HepG2 (cell line): Measurements from ENCODE around the gene PEX10. TPM values are rescaled to one million over a fixed set of nuclear protein-coding genes. Genes with fewer than 3 reads are reported as not detected.

Experiments used
- CENPT ChIP-seq: sonication (generic); formaldehyde crosslinking; IDR thresholded peaks from 2 replicates; pipeline ENCODE4 v1.8.0; 2022; ENCODE audit warnings: low read depth, mild to moderate bottlenecking, moderate library complexity, missing genetic modification reagents
- ELF1 ChIP-seq: sonication (generic); formaldehyde crosslinking; IDR thresholded peaks from 2 replicates; pipeline ENCODE4 v1.4.0; 2020; ENCODE audit warnings: missing genetic modification reagents
- HDAC1 ChIP-seq: sonication (generic); formaldehyde crosslinking; IDR thresholded peaks from 2 replicates; pipeline ENCODE4 v1.5.1; 2020; ENCODE audit warnings: mild to moderate bottlenecking, missing genetic modification reagents
- NFYC ChIP-seq: IDR thresholded peaks from 2 replicates; pipeline ENCODE4 v1.6.1; 2016; ENCODE audit warnings: missing genetic modification reagents, missing compliant biosample characterization
- PAWR ChIP-seq: sonication (generic); formaldehyde crosslinking; IDR thresholded peaks from 2 replicates; pipeline ENCODE4 v1.4.0; 2020; ENCODE audit warnings: missing genetic modification reagents, mild to moderate bottlenecking, borderline replicate concordance
- PHF21A ChIP-seq: sonication (generic); formaldehyde crosslinking; IDR thresholded peaks from 2 replicates; pipeline ENCODE4 v1.5.0; 2020; ENCODE audit warnings: mild to moderate bottlenecking, missing genetic modification reagents
- SATB2 ChIP-seq: sonication (generic); formaldehyde crosslinking; IDR thresholded peaks from 2 replicates; pipeline ENCODE4 v1.5.0; 2020; ENCODE audit warnings: missing genetic modification reagents
- SP4 ChIP-seq: sonication (generic); formaldehyde crosslinking; IDR thresholded peaks from 2 replicates; pipeline ENCODE4 v1.8.1; 2023; ENCODE audit warnings: mild to moderate bottlenecking, missing genetic modification reagents
- STAT5B ChIP-seq: sonication (generic); formaldehyde crosslinking; IDR thresholded peaks from 2 replicates; pipeline ENCODE4 v1.4.0; 2020; ENCODE audit warnings: missing genetic modification reagents
- ZNF33B ChIP-seq: sonication (generic); formaldehyde crosslinking; IDR thresholded peaks from 2 replicates; pipeline ENCODE4 v1.5.1; 2020; ENCODE audit warnings: mild to moderate bottlenecking, missing genetic modification reagents
- ZNF674 ChIP-seq: sonication (generic); formaldehyde crosslinking; IDR thresholded peaks from 2 replicates; pipeline ENCODE4 v1.5.0; 2020; ENCODE audit warnings: low read depth, mild to moderate bottlenecking, missing genetic modification reagents
- ZNF710 ChIP-seq: sonication (generic); formaldehyde crosslinking; IDR thresholded peaks from 2 replicates; pipeline ENCODE4 v1.5.0; 2020; ENCODE audit warnings: mild to moderate bottlenecking, missing genetic modification reagents, borderline replicate concordance
- ZNF879 ChIP-seq: sonication (generic); formaldehyde crosslinking; IDR thresholded peaks from 2 replicates; pipeline ENCODE4 v1.8.1; 2023; ENCODE audit warnings: missing genetic modification reagents
- polyA plus RNA-seq, 8 experiments: library from polyadenylated mRNA; depleted of rRNA in 3 of 8; stranded (reverse) in 7 of 8; unstranded in 1 of 8; fragments of >200 nt; fragmentation: Illumina TruSeq in 4 of 8; extraction: Trizol in 4 of 8; gene quantifications; 2 replicates each; pipeline versions ENCODE4 v1.2.1 to v1.2.3, GENCODE V29; 2011 to 2016; ENCODE audit warnings: low read depth in 4 of 8, missing spikeins in 1 of 8, mixed read lengths in 1 of 8; ENCODE audit not compliant: insufficient read depth in 1 of 8
- total RNA-seq, 5 experiments: library from RNA; depleted of rRNA; stranded (reverse); fragments of >200 nt; fragmentation: Illumina TruSeq; extraction: Trizol; gene quantifications; 2 replicates each; pipeline ENCODE4 v1.2.3, GENCODE V29; 2016; ENCODE audit warnings: low read depth in 1 of 5
- TF ChIP-seq, protein P1 (sequence below): sonication (generic); formaldehyde crosslinking; IDR thresholded peaks from 2 replicates; pipeline ENCODE4 v1.5.1; 2020; ENCODE audit warnings: mild to moderate bottlenecking, missing genetic modification reagents
- TF ChIP-seq, protein P2 (sequence below): IDR thresholded peaks from 2 replicates; pipeline ENCODE4 v1.6.1; 2016; ENCODE audit warnings: missing biosample characterization, missing genetic modification reagents, low read depth
- TF ChIP-seq, protein P3 (sequence below): sonication (generic); formaldehyde crosslinking; IDR thresholded peaks from 2 replicates; pipeline ENCODE4 v1.5.0; 2020; ENCODE audit warnings: mild to moderate bottlenecking, missing genetic modification reagents, moderate library complexity
- TF ChIP-seq, protein P4 (sequence below): conservative IDR thresholded peaks from 2 replicates; pipeline ENCODE4 v1.6.1; 2018; ENCODE audit warnings: missing genetic modification reagents

PEX10 gene
- total and polyA plus RNA-seq, 2 of the 13 experiments (the other 11 are each of a cell fraction or from before 2014, with no cell fraction given), result 16.1 to 39.6 TPM

DNA sequence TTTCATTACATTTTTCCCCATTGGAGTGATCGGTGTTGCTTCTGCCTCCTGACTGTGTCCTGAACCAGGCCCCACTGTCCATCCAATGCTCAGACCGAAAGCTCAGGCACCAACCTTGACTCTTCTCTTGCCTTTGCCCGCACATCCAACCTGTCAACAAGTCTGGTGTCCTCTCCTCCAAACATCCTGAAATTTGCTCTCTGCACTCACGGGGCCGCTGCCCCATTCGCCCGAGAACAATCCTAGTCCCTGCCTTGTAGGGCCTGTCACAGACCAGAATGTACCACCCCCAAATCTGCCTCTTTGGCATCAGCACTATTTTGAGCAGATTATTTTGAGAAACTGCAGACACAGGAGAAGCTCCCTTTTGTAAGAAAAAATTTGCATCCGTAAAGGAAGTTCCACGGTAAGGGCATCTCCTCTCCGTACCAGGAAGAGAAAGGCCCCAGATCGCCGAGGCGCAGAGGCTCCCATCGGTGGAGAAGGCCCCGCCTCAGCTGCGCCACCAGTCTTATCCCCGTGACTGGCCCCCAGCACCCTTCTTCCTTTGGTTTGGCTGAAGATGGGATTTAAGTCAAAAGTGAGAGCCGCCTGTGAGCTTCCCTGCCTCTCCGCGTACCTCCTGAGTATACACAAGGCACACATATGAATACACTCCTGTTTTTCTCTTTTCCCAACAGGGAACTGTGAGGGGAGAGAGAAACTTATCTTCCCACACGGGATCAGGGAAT lies 28.1 kb downstream of the PEX10 start (continued):
- TF ChIP-seq, protein P1, sequence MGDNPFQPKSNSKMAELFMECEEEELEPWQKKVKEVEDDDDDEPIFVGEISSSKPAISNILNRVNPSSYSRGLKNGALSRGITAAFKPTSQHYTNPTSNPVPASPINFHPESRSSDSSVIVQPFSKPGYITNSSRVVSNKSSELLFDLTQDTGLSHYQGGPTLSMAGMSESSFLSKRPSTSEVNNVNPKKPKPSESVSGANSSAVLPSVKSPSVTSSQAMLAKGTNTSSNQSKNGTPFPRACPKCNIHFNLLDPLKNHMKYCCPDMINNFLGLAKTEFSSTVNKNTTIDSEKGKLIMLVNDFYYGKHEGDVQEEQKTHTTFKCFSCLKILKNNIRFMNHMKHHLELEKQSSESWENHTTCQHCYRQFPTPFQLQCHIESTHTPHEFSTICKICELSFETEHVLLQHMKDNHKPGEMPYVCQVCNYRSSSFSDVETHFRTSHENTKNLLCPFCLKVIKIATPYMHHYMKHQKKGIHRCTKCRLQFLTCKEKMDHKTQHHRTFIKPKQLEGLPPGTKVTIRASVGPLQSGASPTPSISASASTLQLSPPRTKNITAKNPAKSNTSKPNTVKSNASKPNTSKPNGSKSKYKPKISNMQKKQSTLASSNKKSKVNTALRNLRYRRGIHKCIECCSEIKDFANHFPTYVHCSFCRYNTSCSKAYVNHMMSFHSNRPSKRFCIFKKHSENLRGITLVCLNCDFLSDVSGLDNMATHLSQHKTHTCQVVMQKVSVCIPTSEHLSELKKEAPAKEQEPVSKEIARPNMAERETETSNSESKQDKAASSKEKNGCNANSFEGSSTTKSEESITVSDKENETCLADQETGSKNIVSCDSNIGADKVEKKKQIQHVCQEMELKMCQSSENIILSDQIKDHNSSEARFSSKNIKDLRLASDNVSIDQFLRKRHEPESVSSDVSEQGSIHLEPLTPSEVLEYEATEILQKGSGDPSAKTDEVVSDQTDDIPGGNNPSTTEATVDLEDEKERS (CRISPR knock-in tag), result no peak
- no peak for TF ChIP-seq CENPT
- no peak for TF ChIP-seq STAT5B (CRISPR knock-in tag)
- TF ChIP-seq HDAC1 (CRISPR knock-in tag), result no peak
- TF ChIP-seq, protein P2, sequence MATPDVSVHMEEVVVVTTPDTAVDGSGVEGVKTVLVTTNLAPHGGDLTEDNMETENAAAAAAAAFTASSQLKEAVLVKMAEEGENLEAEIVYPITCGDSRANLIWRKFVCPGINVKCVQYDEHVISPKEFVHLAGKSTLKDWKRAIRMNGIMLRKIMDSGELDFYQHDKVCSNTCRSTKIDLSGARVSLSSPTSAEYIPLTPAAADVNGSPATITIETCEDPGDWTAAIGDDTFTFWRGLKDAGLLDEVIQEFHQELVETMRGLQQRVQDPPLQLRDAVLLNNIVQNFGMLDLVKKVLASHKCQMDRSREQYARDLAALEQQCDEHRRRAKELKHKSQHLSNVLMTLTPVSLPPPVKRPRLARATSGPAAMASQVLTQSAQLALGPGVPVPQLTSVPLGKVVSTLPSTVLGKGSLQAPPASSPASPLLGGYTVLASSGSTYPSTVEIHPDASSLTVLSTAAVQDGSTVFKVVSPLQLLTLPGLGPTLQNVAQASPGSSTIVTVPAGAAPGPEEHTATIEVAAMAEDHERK, result no peak
- TF ChIP-seq, protein P3, sequence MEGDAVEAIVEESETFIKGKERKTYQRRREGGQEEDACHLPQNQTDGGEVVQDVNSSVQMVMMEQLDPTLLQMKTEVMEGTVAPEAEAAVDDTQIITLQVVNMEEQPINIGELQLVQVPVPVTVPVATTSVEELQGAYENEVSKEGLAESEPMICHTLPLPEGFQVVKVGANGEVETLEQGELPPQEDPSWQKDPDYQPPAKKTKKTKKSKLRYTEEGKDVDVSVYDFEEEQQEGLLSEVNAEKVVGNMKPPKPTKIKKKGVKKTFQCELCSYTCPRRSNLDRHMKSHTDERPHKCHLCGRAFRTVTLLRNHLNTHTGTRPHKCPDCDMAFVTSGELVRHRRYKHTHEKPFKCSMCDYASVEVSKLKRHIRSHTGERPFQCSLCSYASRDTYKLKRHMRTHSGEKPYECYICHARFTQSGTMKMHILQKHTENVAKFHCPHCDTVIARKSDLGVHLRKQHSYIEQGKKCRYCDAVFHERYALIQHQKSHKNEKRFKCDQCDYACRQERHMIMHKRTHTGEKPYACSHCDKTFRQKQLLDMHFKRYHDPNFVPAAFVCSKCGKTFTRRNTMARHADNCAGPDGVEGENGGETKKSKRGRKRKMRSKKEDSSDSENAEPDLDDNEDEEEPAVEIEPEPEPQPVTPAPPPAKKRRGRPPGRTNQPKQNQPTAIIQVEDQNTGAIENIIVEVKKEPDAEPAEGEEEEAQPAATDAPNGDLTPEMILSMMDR (CRISPR knock-in tag), result peak; percentile 37; the same call in 1 of the 2 replicates
- TF ChIP-seq PAWR (CRISPR knock-in tag), result no peak
- no peak for TF ChIP-seq ELF1
- TF ChIP-seq NFYC (CRISPR knock-in tag), result no peak
- TF ChIP-seq SP4 (CRISPR knock-in tag), result no peak
- no peak for TF ChIP-seq SATB2 (CRISPR knock-in tag)
- TF ChIP-seq, protein P4, sequence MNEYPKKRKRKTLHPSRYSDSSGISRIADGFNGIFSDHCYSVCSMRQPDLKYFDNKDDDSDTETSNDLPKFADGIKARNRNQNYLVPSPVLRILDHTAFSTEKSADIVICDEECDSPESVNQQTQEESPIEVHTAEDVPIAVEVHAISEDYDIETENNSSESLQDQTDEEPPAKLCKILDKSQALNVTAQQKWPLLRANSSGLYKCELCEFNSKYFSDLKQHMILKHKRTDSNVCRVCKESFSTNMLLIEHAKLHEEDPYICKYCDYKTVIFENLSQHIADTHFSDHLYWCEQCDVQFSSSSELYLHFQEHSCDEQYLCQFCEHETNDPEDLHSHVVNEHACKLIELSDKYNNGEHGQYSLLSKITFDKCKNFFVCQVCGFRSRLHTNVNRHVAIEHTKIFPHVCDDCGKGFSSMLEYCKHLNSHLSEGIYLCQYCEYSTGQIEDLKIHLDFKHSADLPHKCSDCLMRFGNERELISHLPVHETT (CRISPR knock-in tag), result no peak
- 0 out of 2 replicates have a peak, but pooled peaks have one; percentile 32 for TF ChIP-seq ZNF710 (CRISPR knock-in tag)
- TF ChIP-seq ZNF33B (CRISPR knock-in tag), result no peak
- no peak for TF ChIP-seq ZNF674 (CRISPR knock-in tag)
- no peak for TF ChIP-seq ZNF879 (CRISPR knock-in tag)
- TF ChIP-seq PHF21A, result 0 out of 2 replicates have a peak, but pooled peaks have one; percentile 26
